GM18526 (cell line): ENCODE results near the gene SUCO.

Experiments used
- POLR2A ChIP-seq: IDR thresholded peaks from 3 replicates; pipeline ENCODE4 v1.6.1; 2011; ENCODE audit not compliant: insufficient read length; ENCODE audit errors: extremely low read depth

SUCO gene

GRCh38 chr1:172540635-172541034 lies 7.7 kb downstream of the SUCO start:
- TF ChIP-seq POLR2A: no peak

GRCh38 chr1:172544481-172545104 lies 11.6 kb downstream of the SUCO start:
- TF ChIP-seq POLR2A: no peak

- TF ChIP-seq POLR2A: no peak
These were observed 12.6 kb downstream of the SUCO start for GRCh38 chr1:172545396-172546004.

- TF ChIP-seq POLR2A: no peak
These were observed 14.1 kb downstream of the SUCO start for GRCh38 chr1:172547071-172547470.

- no peak for TF ChIP-seq POLR2A
These were observed 16.8 kb downstream of the SUCO start for GRCh38 chr1:172549621-172550280.

GRCh38 chr1:172551279-172551678 lies 18.3 kb downstream of the SUCO start:
- no peak for TF ChIP-seq POLR2A

- no peak for TF ChIP-seq POLR2A
These were observed 22.0 kb downstream of the SUCO start for GRCh38 chr1:172554915-172555314.

GRCh38 chr1:172556461-172556860 lies 23.5 kb downstream of the SUCO start:
- no peak for TF ChIP-seq POLR2A

GRCh38 chr1:172557270-172557669 lies 24.3 kb downstream of the SUCO start:
- TF ChIP-seq POLR2A: no peak

GRCh38 chr1:172559572-172560210 lies 26.7 kb downstream of the SUCO start:
- TF ChIP-seq POLR2A: no peak

GRCh38 chr1:172561252-172561651 lies 28.3 kb downstream of the SUCO start:
- no peak for TF ChIP-seq POLR2A

- no peak for TF ChIP-seq POLR2A
These were observed 33.4 kb downstream of the SUCO start for GRCh38 chr1:172566196-172566997.

- no peak for TF ChIP-seq POLR2A
These were observed 34.8 kb downstream of the SUCO start for GRCh38 chr1:172567720-172568119.

GRCh38 chr1:172574080-172574479 lies 41.1 kb downstream of the SUCO start:
- TF ChIP-seq POLR2A: no peak

GRCh38 chr1:172578586-172578985 lies 45.6 kb downstream of the SUCO start:
- no peak for TF ChIP-seq POLR2A
